A549 (cell line): ENCODE measurements around the gene KRAS.

Experiments
- EHMT2 ChIP-seq: fragments of 200-600 bp; sonication (generic); IDR thresholded peaks from 2 replicates; pipeline ENCODE4 v1.6.1; 2016; ENCODE audit warnings: antibody characterized with exemption, low read depth, mild to moderate bottlenecking, moderate library complexity
- JUNB ChIP-seq: fragments of >200 bp; sonication (Bioruptor Twin); formaldehyde crosslinking; IDR thresholded peaks from 2 replicates; pipeline ENCODE4 v1.6.1; 2016
- MAFK ChIP-seq: fragments of 450-650 bp; IDR thresholded peaks from 2 replicates; pipeline ENCODE4 v1.6.1; 2014; ENCODE audit not compliant: partially characterized antibody
- NFE2L2 ChIP-seq: fragments of 150-350 bp; conservative IDR thresholded peaks from 2 replicates; pipeline ENCODE4 v1.6.1; 2014; ENCODE audit warnings: low read length
- PHF8 ChIP-seq: fragments of 200-600 bp; sonication (generic); IDR thresholded peaks from 2 replicates; pipeline ENCODE4 v1.6.1; 2016; ENCODE audit warnings: low read depth, mild to moderate bottlenecking, antibody characterized with exemption, moderate library complexity, borderline replicate concordance
- POLR2A ChIP-seq: IDR thresholded peaks from 2 replicates; pipeline ENCODE4 v1.6.1; 2012; ENCODE audit warnings: mild to moderate bottlenecking, low read length
- RAD21 ChIP-seq, 2 experiments: fragments of >200 bp in 1 of 2; sonication (Bioruptor Twin) in 1 of 2; formaldehyde crosslinking in 1 of 2; IDR thresholded peaks in 1 of 2; conservative IDR thresholded peaks in 1 of 2; 2 replicates in 1 of 2; 3 replicates in 1 of 2; pipeline ENCODE4 v1.6.1; 2012 to 2018; ENCODE audit warnings: inconsistent platforms in 1 of 2
- REST ChIP-seq: fragments of 200-600 bp; sonication (generic); IDR thresholded peaks from 2 replicates; pipeline ENCODE4 v1.6.1; 2016; ENCODE audit warnings: antibody characterized with exemption, mild to moderate bottlenecking, moderate library complexity
- ZC3H11A ChIP-seq: fragments of 450-650 bp; IDR thresholded peaks from 2 replicates; pipeline ENCODE4 v1.6.1; 2014; ENCODE audit warnings: antibody characterized with exemption, mild to moderate bottlenecking
- TF ChIP-seq, protein P1 (sequence below): fragments of >200 bp; sonication (Bioruptor Twin); formaldehyde crosslinking; IDR thresholded peaks from 3 replicates; pipeline ENCODE4 v1.5.1; 2016
- TF ChIP-seq, protein P2 (sequence below): IDR thresholded peaks from 2 replicates; pipeline ENCODE4 v1.6.1; 2012
- TF ChIP-seq, protein P3 (sequence below): fragments of 450-650 bp; IDR thresholded peaks from 2 replicates; pipeline ENCODE4 v1.6.1; 2014; ENCODE audit warnings: antibody characterized with exemption

DNA sequence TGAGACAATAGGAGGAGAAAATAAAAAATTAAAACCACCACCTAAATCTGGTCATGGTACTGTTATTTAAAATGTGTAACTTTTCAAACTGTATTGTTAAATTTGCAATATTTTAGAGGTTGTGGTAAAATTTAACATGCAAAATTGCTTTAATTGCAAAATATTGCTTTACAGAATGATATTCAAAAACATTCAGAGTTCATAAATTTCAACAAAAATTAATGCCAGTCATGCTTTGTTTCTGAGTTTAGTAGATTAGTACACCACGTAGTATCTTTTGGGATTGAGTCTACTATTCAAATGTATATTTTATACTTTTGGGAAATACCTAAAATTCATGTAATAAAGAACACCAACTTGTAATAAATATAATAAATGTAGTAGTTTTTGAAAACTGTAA, 37.4 kb downstream of the KRAS start:
- TF ChIP-seq RAD21 (conservative IDR thresholded peaks at IDR 0.05 in 1 of 2, IDR thresholded peaks at IDR 0.05 in 1 of 2) (no peak), NFE2L2 (peak; percentile 84), REST (no peak), PHF8 (no peak), ZC3H11A (no peak), JUNB (no peak), MAFK (peak; percentile 72), POLR2A (no peak), EHMT2 (no peak)
- TF ChIP-seq, protein P1, sequence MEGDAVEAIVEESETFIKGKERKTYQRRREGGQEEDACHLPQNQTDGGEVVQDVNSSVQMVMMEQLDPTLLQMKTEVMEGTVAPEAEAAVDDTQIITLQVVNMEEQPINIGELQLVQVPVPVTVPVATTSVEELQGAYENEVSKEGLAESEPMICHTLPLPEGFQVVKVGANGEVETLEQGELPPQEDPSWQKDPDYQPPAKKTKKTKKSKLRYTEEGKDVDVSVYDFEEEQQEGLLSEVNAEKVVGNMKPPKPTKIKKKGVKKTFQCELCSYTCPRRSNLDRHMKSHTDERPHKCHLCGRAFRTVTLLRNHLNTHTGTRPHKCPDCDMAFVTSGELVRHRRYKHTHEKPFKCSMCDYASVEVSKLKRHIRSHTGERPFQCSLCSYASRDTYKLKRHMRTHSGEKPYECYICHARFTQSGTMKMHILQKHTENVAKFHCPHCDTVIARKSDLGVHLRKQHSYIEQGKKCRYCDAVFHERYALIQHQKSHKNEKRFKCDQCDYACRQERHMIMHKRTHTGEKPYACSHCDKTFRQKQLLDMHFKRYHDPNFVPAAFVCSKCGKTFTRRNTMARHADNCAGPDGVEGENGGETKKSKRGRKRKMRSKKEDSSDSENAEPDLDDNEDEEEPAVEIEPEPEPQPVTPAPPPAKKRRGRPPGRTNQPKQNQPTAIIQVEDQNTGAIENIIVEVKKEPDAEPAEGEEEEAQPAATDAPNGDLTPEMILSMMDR, result no peak
- TF ChIP-seq, protein P2, sequence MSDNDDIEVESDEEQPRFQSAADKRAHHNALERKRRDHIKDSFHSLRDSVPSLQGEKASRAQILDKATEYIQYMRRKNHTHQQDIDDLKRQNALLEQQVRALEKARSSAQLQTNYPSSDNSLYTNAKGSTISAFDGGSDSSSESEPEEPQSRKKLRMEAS, result no peak
- TF ChIP-seq, protein P3, sequence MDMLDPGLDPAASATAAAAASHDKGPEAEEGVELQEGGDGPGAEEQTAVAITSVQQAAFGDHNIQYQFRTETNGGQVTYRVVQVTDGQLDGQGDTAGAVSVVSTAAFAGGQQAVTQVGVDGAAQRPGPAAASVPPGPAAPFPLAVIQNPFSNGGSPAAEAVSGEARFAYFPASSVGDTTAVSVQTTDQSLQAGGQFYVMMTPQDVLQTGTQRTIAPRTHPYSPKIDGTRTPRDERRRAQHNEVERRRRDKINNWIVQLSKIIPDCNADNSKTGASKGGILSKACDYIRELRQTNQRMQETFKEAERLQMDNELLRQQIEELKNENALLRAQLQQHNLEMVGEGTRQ, result no peak
